Stimulated activated memory B cell treated with anti-CD40 and anti-IgM and Interleukin-4, amounts not matched to agents 10 μg/mL and 1 μg/mL and 100 μg/mL, for 72 hours (primary cell): ENCODE measurements around the gene TPSG1.
A peak's percentile ranks its signal among the peaks of the same experiment; 100 is the strongest.
"Not testable (repeated sequence)": the region's sequence is repeated elsewhere in the genome, so short reads cannot be mapped to it uniquely, and the experiment has no call there.

Source experiments
- ATAC-seq: fragments of 150-1000 bp; cut with Tn5 transposase; 2 replicates; pipeline ENCODE4 v1.10.0; 2021
- H3K27ac Mint-ChIP-seq: one replicate; pipeline ENCODE4 v1.8.0; 2022; ENCODE audit warnings: mild to moderate bottlenecking, mixed read lengths
- H3K27me3 Mint-ChIP-seq: one replicate; pipeline ENCODE4 v1.8.0; 2022; ENCODE audit warnings: mixed read lengths
- H3K36me3 Mint-ChIP-seq: one replicate; pipeline ENCODE4 v1.8.0; 2022; ENCODE audit warnings: mixed read lengths
- H3K4me1 Mint-ChIP-seq: one replicate; pipeline ENCODE4 v1.8.0; 2022; ENCODE audit warnings: mixed read lengths
- H3K4me3 Mint-ChIP-seq: one replicate; pipeline ENCODE4 v1.8.0; 2022; ENCODE audit warnings: mild to moderate bottlenecking, moderate library complexity, mixed read lengths
- H3K9me3 Mint-ChIP-seq: one replicate; pipeline ENCODE4 v1.8.0; 2022; ENCODE audit warnings: mixed read lengths

Gene TPSG1

DNA sequence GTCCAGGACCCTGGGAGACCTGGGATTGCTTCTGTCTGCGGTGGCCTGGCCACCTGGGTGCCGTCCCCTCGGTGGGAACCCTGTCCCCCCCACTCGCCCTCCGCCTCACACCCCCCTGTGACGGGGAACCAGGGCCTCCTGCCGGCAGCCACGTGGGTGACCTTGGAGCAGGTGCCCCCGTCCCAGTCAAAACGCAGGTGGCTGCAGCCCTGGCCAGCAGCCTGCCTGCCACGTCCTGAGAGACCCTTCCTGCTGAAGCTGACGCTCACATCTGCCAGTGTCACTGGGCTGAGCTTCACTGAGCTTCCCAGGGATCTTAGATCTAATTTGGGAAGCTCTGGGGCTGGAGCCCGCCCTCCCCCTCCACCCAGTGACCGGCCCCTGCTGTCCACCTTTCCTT, 1.6 kb upstream of the TPSG1 start:
- peaks cover 36% of the 10 kb centered on the region for H3K27me3 Mint-ChIP-seq
- H3K9me3 Mint-ChIP-seq, ATAC-seq, H3K4me1 Mint-ChIP-seq, H3K4me3 Mint-ChIP-seq, H3K36me3 Mint-ChIP-seq, H3K27ac Mint-ChIP-seq: not testable (repeated sequence)

DNA sequence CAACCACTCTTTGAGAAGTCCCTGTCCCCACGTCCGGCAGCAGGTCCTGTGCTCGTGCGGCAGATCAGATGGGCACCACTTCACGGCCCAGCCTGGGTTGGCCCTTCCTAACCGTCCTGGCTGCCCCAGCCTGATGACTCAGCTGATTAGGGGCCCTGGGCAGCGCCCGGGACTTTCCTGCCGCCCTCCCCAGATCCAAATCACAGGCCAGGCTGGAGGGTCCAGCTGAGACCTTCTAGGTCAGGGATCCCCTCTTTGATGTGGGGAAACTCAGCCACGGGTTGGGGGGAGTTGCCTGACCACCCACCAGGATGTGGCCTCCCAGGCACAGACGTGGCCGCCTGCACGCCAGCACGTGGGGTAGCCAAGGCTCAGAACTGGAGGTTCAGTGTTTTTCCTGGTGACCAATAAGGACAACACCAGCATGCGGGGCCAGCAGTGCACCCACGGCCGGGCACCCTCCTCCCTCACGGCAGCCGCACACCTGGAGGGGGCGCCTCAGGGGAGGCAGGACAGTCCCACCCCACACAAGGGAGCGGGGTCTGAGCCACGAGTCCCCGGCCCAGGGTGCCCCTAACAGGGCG, 752 bp upstream of the TPSG1 start:
- H3K27ac Mint-ChIP-seq, H3K9me3 Mint-ChIP-seq, ATAC-seq, H3K4me3 Mint-ChIP-seq, H3K36me3 Mint-ChIP-seq, H3K4me1 Mint-ChIP-seq: not testable (repeated sequence)
- H3K27me3 Mint-ChIP-seq: peaks cover 42% of the 10 kb centered on the region

DNA sequence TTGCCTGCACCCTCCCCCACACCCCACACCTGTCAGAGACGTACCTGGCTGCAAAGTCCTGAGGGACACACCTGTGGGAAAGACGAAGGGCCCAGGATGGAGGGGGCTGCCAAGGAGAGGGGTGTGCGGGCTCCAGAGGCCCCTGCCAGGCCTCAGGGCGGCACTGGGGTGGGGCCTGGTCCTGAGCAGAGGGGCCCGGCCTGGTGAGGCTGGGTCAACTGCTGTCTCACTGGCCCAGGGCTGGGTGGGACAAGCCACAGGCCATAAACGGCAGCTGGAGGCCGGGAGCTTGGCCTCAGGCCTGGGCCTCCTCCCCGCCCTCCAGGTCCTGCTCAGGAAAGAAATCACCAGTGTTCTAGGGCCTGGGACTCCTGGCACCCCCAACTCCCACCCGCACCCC, 510 bp downstream of the TPSG1 start:
- Mint-ChIP-seq H3K4me1 (no peaks in the 10 kb centered on the region), H3K9me3 (no peaks in the 10 kb centered on the region), H3K36me3 (no peaks in the 10 kb centered on the region), H3K27ac (no peak overlapping the region), H3K27me3 (peaks cover 42% of the 10 kb centered on the region), H3K4me3 (no peak overlapping the region)
- no peak for ATAC-seq

DNA sequence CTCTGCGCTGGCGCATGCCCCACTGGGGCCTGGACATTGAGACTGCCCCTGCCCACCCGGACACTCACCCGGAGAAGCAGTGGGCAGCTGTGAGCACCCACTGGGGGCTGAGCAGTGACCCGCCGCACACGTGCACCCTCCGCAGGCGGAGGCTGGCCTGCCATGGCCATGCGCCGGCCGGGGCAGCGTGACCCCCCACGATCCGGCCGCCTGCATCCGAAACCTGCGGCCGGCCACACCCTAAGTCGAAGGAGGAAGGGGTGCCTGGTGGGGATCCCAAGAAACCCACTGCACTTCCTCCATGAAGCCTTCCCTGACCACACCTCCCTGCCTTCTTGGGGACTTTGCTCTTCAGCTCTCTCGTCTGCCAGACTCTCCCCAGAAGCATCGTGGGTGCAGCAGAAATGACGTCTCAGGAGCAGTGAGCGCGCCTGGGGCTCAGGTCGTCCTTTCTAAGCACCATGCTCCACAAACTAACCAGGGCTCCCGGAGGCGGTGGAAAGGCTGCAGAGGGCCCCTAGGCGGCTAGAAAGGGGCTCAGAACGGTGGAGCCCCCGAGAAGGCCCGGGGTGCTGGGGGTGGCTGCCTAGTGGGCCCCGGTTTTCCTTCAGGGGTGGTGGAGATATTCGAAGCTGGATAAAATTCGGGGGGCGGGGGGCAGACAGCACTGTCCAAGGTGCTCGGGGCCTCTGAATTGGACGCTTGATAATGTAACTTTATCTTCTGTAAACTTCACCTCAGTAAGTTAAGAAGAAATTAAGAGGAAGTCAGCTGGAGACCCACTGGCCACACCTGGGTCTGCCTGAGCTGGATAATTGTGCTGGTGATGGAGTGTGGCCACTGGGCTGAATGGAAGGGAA, 1.5 kb downstream of the TPSG1 start:
- Mint-ChIP-seq H3K4me3 (no peak overlapping the region), H3K36me3 (no peaks in the 10 kb centered on the region), H3K9me3 (no peaks in the 10 kb centered on the region), H3K27ac (no peak overlapping the region), H3K27me3 (peaks cover 42% of the 10 kb centered on the region), H3K4me1 (no peaks in the 10 kb centered on the region)
- no peak for ATAC-seq

DNA sequence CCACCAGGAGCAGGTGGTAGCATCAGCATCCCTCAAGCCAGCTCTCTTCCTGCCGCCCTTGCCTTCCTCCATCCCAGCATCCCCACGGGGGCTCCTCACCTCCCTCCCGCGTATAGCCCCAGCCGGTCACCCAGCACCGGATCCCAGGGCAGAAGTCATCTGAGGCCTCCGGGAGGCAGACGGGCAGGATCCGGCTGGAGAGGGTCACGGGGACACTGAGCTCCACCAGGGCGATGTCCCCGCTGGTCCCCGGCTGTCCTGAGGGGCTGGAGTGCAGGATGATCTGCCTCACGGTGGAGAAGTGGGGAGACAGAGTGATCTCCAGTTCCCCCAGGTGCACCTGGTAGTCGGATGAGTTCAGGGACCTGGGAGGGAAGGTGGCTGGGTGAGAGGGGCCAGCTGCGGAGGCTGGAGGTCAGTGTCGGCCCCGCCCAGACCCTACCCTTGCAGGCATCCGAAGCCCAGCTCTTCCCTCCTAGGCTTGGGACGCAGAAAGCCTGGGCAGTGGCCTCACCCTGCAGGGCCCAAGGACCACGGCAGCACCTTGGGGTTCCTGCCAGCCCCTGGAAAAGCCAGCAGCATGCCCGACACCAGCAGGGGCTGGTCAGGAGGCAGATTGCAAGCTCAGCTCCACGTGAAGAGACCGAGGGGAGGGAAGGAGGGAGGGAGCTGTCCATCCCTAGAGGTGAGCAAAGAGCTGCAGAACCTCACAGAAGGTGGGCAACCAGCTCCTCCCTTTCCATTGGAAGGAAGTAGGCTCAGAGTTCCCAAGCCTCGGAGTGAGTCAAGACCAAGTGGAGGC, 2.3 kb downstream of the TPSG1 start:
- no peak overlapping the region for H3K4me3 Mint-ChIP-seq
- no peaks in the 10 kb centered on the region for H3K36me3 Mint-ChIP-seq
- no peak overlapping the region for H3K27ac Mint-ChIP-seq
- ATAC-seq: no peak
- peaks cover 33% of the 10 kb centered on the region for H3K27me3 Mint-ChIP-seq
- no peaks in the 10 kb centered on the region for H3K4me1 Mint-ChIP-seq
- no peaks in the 10 kb centered on the region for H3K9me3 Mint-ChIP-seq

DNA sequence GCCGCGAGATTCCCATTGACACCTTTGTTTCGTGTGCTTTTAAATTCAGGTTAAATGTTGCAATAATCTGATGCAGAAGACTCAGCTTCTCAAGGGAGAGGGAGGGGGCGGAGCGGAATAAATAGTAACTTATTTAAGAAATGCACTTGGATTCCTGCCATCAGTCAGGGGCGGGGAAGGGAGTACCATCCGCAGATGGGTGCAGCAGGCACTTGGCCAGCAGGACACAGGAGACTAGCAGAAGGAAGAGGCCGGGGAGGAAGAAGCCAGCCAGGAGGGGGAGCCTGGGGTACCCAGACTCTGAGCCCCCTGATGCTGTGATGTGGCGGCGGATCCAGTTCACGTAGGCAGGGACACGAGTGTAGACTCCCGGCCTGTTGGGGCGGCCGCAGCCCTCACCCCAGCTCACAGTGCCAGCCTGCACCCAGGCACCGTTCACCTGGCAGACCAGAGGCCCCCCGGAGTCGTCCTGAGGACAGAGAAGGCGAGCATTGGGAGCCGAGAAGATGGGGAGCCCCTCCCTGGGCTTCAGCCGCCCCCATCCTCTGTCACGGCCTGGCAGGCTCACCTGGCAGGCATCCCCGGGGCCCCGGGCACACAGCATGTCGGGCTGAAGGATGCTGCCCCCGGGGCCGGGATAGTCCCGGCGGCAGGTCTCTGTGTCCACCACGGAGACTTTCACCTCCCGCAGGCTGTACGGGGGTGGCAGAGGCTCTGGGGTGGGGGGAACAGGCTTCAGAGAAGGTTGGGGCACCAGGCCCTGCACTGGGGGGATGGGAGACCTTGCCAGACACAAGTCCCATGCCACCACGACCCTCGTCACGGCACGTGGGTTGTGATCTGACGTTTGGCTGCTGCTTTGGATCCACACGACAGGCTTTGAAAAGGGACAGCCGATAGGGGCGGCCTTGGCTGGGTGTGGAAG, 3.2 kb downstream of the TPSG1 start:
- H3K4me1 Mint-ChIP-seq: no peaks in the 10 kb centered on the region

DNA sequence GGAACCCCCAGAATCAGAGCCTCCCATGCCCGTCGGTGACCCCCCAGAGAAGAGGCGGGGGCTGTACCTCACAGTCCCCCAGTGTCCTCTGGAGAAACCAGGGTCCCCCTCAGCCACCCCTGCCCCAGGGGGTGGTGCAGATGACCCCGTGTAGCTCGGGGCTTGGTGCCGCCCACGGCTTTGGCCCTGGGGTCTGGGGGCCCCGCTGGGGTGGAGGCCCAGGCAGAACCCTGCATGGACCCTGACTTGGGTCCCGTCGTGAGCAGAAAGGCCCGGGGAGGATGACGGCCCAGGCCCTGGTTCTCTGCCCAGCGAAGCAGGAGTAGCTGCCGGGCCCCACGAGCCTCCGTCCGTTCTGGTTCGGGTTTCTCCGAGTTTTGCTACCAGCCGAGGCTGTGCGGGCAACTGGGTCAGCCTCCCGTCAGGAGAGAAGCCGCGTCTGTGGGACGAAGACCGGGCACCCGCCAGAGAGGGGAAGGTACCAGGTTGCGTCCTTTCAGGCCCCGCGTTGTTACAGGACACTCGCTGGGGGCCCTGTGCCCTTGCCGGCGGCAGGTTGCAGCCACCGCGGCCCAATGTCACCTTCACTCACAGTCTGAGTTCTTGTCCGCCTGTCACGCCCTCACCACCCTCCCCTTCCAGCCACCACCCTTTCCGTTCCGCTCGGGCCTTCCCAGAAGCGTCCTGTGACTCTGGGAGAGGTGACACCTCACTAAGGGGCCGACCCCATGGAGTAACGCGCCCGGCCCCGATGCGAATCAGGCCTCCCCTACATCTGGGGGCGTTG, 4.0 kb downstream of the TPSG1 start:
- H3K4me3 Mint-ChIP-seq: no peak overlapping the region
- H3K4me1 Mint-ChIP-seq: no peaks in the 10 kb centered on the region

More for the DNA sequence above, 3.2 kb downstream of the TPSG1 start:
- Mint-ChIP-seq H3K36me3 (no peaks in the 10 kb centered on the region), H3K9me3 (no peaks in the 10 kb centered on the region), H3K27me3 (peaks cover 26% of the 10 kb centered on the region), H3K27ac (no peak overlapping the region), H3K4me3 (no peak overlapping the region)
- no peak for ATAC-seq

DNA sequence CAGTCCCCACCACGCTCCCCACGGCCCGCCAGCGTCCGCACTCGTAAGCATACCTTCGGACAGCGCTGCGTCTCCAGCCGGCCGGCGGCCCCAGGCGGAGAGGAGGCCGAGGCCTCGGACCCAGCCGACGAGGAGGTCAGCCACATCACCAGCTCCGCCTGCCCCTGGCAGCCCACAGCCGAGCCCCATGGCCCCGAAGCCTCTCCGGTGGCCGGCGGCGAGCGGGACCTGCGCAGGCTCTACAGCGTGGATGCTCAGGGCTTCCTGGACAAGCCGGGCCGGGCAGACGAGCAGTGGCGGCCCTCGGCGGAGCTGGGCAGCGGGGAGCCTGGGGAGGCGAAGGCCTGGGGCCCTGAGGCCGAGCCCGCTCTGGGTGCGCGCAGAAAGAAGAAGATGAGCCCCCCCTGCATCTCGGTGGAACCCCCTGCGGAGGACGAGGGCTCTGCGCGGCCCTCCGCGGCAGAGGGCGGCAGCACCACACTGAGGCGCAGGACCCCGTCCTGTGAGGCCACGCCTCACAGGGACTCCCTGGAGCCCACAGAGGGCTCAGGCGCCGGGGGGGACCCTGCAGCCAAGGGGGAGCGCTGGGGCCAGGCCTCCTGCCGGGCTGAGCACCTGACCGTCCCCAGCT, 4.9 kb downstream of the TPSG1 start:
- no peak overlapping the region for H3K27ac Mint-ChIP-seq
- no peak overlapping the region for H3K4me3 Mint-ChIP-seq

More for the DNA sequence above, 4.0 kb downstream of the TPSG1 start:
- Mint-ChIP-seq H3K27me3 (peaks cover 29% of the 10 kb centered on the region), H3K36me3 (no peaks in the 10 kb centered on the region), H3K9me3 (no peaks in the 10 kb centered on the region), H3K27ac (no peak overlapping the region)
- no peak for ATAC-seq

DNA sequence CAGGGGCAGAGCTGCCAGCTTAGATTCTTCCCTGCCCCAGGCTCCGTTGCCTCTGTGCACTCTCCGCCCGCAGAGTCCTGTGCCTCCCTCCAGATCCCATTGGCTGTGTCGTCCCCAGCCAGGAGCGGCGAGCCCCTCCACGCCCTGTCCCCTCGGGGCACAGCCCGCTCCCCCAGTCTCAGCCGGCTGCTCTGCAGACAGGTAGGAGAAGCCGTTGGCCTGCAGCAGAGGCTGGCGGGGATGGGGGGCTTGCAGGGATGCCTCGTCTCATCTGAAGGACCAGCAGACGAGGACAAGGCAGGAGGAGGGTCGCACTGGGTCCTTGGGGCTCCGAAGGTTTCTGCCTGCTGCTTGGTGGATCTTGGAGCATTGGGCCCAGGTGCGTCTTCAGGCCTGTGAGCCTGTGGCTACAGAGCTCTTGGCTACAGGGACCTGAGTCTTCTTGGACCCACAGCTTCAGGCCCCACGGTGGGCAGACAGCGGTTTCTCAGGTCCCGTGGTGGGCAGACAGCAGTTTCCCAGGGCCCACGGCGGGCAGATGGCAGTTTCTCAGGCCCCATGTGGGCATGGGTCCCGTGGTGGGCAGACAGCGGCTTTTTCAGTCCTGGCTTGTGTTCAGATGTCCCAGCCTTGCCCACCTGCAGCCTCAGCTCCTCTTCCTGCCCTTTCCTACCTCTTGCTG, 6.0 kb downstream of the TPSG1 start:
- H3K9me3 Mint-ChIP-seq: no peaks in the 10 kb centered on the region
- no peaks in the 10 kb centered on the region for H3K36me3 Mint-ChIP-seq
- H3K27ac Mint-ChIP-seq: no peak overlapping the region
- H3K27me3 Mint-ChIP-seq: peaks cover 37% of the 10 kb centered on the region
- no peak for ATAC-seq
- H3K4me3 Mint-ChIP-seq: no peak overlapping the region
- no peaks in the 10 kb centered on the region for H3K4me1 Mint-ChIP-seq

More for the DNA sequence above, 4.9 kb downstream of the TPSG1 start:
- Mint-ChIP-seq H3K4me1 (no peaks in the 10 kb centered on the region), H3K36me3 (no peaks in the 10 kb centered on the region), H3K27me3 (peaks cover 33% of the 10 kb centered on the region), H3K9me3 (no peaks in the 10 kb centered on the region)
- no peak for ATAC-seq

DNA sequence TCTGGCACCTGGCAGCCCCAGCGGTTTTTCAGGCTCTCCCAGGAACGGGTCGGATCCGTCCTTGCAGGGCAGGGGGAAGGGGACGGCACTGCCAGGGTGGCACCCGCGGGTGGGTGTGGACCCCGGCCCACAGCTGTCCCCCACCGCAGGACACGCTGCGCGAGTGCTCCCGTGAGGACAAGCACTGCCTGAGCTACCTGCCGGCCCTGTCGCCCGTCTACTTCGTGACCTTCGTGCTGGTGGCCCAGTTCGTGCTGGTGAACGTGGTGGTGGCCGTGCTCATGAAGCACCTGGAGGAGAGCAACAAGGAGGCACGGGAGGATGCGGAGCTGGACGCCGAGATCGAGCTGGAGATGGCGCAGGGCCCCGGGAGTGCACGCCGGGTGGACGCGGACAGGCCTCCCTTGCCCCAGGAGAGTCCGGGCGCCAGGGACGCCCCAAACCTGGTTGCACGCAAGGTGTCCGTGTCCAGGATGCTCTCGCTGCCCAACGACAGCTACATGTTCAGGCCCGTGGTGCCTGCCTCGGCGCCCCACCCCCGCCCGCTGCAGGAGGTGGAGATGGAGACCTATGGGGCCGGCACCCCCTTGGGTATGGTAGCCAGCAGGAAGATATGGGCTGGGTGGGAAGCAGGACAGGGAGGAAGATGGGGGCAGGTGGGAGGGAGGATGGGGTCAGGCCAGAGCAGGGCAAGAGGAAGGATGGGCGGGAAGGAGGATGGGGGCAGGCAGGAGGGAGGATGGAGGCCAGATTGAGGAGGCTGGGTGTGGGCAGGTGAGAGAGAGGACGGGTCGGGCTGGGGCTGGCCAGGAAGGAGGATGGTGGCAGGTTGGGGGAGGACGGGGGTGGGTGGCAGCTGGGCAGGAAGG, 6.8 kb downstream of the TPSG1 start:
- Mint-ChIP-seq H3K4me3 (no peak overlapping the region), H3K27me3 (peaks cover 38% of the 10 kb centered on the region), H3K27ac (no peak overlapping the region), H3K9me3 (no peaks in the 10 kb centered on the region), H3K4me1 (no peaks in the 10 kb centered on the region), H3K36me3 (no peaks in the 10 kb centered on the region)
- ATAC-seq: no peak

DNA sequence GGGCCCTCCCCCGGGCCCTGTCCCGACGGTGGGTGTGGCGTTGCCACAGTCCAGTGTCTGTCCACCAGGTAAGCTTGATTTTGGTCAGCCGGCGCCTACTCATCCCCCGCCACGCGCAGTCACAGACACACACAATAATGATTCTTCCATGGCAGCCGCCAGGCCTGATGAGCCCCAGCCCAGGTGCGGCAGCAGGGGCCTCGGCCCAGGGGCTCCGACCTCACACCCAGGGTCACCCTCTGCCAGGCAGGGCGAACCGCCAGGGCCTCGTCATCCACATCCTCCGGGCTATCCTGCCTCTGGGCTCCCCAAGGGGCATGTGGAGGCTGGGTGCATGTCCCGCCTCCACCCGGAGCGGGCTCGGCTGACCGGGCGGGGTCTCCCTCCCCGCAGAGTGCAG, 7.5 kb downstream of the TPSG1 start:
- Mint-ChIP-seq H3K4me3 (no peak overlapping the region), H3K9me3 (no peaks in the 10 kb centered on the region), H3K36me3 (no peaks in the 10 kb centered on the region), H3K27ac (no peak overlapping the region), H3K4me1 (no peaks in the 10 kb centered on the region), H3K27me3 (peaks cover 38% of the 10 kb centered on the region)
- peak; percentile 3 for ATAC-seq

DNA sequence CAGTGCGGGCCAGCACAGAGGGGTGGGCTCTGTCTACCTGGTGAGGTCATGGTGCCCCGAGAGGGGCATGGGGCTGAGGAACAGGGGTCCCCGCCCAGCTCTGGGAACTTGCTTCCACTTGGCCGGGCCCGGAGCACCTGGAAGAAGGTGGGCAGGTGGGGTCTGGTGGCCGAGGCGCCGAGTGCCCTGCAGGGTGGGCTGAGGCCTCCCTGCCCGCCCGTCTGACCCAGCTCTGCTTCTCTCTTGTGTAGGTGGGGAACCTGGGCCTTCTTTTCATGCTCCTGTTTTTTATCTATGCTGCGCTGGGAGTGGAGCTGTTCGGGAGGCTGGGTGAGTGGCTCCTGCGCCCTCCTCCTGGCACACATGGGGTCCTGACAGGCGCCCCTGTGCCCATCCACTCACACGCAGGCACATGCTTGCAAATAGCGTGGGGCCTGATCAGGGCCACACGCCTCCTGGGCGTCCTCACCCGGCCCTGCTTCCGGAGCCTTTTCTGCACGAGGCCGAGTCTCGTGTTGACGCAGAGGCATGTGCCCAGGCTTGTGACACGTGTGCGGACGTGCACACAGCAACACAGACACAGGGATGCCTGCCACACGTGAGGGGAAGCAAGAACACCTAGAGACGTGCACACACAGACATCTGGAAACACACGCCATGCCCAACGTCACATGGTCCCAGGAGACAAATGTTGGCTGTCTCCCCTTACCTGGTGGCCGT, 8.2 kb downstream of the TPSG1 start:
- Mint-ChIP-seq H3K4me3 (no peak overlapping the region), H3K4me1 (no peaks in the 10 kb centered on the region), H3K9me3 (no peaks in the 10 kb centered on the region), H3K36me3 (no peaks in the 10 kb centered on the region), H3K27me3 (peaks cover 36% of the 10 kb centered on the region), H3K27ac (no peak overlapping the region)
- no peak for ATAC-seq
